Esophagus (tissue), 2 donors: ENCODE measurements around the gene ZFYVE28. TPM values are rescaled to one million over a fixed set of nuclear protein-coding genes. Genes with fewer than 3 reads are reported as not detected.

Experiments
- H3K27ac ChIP-seq, 2 donors: one replicate each; pipeline ENCODE4 v1.5.1; 2013; ENCODE audit warnings: low read depth in 2 of 2, mild to moderate bottlenecking in 2 of 2, inconsistent platforms in 1 of 2, low read length in 1 of 2, moderate library complexity in 1 of 2
- H3K27me3 ChIP-seq, 2 donors: one replicate each; pipeline ENCODE4 v1.6.1; 2013; ENCODE audit warnings: low read length in 2 of 2, control low read depth in 1 of 2, mild to moderate bottlenecking in 1 of 2; ENCODE audit not compliant: insufficient read depth in 2 of 2, control insufficient read depth in 1 of 2
- H3K36me3 ChIP-seq, 2 donors: one replicate each; pipeline ENCODE4 v1.6.1; 2013; ENCODE audit warnings: low read length in 1 of 2; ENCODE audit not compliant: control insufficient read depth in 2 of 2, insufficient read depth in 2 of 2
- H3K4me1 ChIP-seq, 2 donors: one replicate each; pipeline ENCODE4 v1.6.1; 2013; ENCODE audit warnings: low read length in 1 of 2; ENCODE audit not compliant: control insufficient read depth in 2 of 2, insufficient read depth in 2 of 2
- H3K4me3 ChIP-seq, 2 donors: one replicate each; pipeline ENCODE4 v1.5.1; 2013; ENCODE audit warnings: low read length in 2 of 2, mild to moderate bottlenecking in 2 of 2, low read depth in 1 of 2, moderate library complexity in 1 of 2
- H3K9me3 ChIP-seq, 2 donors: one replicate each; pipeline ENCODE4 v1.6.1; 2013; ENCODE audit warnings: mild to moderate bottlenecking in 2 of 2, low read depth in 1 of 2, low read length in 1 of 2, moderate library complexity in 1 of 2; ENCODE audit not compliant: control insufficient read depth in 2 of 2, insufficient read depth in 1 of 2
- WGBS, 2 donors: extraction: QIAGEN DNeasy Blood & Tissue Kit; methylation state at CpG; one replicate each; pipeline ENCODE4 v1.1.7; 2013; 5-methylcytosine and 5-hydroxymethylcytosine counted together
- polyA plus RNA-seq, 2 donors: library from polyadenylated mRNA; stranded (reverse); fragments of 200-250 nt; gene quantifications; one replicate each; pipeline ENCODE4 v1.2.3, GENCODE V29; 2013
- donor health status: healthy with polysubstance abuse.
- donor health status: Bipolar disorder and iron deficiency.

ZFYVE28 gene
- polyA plus RNA-seq, 2 donors, result 5.2 to 5.4 TPM

DNA sequence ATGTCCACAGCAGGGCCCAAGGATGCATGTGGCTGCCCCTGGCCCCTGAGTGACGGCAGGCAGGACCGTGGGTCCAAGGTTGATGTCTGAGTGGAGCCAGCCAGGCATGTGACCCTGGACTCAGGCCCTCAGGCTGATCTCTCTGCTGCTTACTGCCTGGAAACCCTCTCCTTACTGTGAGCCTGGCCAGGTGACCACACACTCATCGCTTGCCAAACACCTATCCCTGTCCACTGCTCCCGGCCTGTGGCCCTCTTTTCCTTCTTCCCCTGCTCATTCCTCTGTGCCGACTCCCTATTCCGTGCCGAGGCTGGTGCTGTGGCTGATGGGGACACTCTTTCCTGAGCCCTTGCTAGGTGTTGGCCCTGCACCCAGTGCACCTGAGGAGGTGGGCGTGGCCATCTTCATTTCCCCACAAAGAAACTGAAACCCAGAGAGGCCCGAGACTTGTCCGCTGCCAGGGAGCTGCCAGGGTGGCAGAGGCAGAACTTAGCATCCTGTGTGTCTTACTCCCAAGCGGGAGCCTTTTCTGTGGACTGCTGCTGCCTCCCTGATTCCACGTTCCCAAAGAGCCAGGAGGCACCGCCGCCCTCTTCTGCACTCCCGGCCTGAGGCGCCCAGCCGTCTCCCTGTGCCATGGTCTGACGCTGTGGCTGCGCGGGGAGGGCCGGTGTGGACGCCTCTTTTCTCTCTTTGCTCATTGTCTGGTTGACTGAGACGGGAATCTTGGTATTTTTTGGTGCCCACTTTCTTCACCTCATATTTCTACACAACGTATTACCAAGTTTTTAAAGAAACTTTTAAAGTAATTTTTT lies 39.2 kb upstream of the ZFYVE28 start:
- peaks cover 0 to 9% of the 10 kb centered on the region in 2 donors for H3K4me1 ChIP-seq
- H3K9me3 ChIP-seq, result no peaks in the 10 kb centered on the region
- H3K4me3 ChIP-seq, result no peak overlapping the region
- no peak overlapping the region for H3K27ac ChIP-seq
- H3K27me3 ChIP-seq, result no peaks in the 10 kb centered on the region
- 68 to 72% methylated on average over 24 of the region's 24 CpGs for WGBS, 2 donors
- H3K36me3 ChIP-seq, result no peaks in the 10 kb centered on the region

DNA sequence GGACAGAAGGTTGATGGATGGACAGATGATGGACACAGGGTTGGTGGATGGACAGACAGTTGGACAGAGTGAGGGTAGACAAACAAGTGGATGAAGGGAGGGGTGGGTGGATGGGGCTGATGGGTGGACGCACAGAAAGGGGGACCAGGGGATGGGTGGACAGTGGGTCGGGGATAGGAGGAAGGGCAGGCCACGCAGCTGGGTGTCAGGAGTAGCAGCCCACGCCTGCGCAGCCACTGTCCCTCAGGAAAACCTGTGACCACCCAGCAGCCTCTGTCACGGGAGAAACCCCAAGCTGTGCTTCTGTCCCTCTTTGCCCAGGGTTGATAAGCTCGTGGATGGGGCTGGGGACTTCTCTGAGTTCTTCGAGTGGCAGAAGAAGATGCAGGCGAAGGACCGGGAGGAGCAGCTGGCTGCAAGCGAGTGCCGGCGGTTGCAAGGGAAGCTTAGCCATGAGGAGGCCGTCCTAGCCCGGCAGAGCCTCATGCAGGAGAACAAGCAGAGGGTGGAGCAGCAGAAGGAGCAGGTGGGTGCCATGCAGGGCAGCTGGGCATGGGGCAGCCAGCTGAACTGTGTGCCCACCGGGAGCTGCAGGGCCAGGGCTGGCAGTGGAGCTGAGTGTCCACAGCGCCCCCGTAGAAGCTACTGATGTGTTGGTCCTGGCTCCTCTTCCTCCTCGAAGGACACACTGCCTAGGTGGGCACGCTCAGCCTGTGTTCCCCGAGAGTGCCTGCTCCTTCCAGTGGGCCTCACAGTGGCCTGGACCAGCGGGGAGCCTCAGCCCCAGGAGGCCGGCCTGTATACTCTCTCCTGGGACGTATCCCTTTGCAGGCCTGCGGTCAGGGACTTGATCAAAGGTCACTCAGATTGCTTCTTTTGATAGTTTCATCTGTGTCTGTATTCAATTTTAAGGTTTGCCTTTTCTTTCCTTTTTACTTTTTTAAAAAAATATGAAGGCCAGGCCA lies 33.7 kb upstream of the ZFYVE28 start:
- Histone ChIP-seq H3K36me3 (no peaks in the 10 kb centered on the region), H3K4me3 (no peak overlapping the region), H3K27me3 (no peaks in the 10 kb centered on the region), H3K9me3 (no peaks in the 10 kb centered on the region), H3K27ac (no peak overlapping the region), H3K4me1 (no peaks in the 10 kb centered on the region)
- WGBS, 2 donors, result 78 to 80% methylated on average over 24 to 25 of the region's 25 CpGs

DNA sequence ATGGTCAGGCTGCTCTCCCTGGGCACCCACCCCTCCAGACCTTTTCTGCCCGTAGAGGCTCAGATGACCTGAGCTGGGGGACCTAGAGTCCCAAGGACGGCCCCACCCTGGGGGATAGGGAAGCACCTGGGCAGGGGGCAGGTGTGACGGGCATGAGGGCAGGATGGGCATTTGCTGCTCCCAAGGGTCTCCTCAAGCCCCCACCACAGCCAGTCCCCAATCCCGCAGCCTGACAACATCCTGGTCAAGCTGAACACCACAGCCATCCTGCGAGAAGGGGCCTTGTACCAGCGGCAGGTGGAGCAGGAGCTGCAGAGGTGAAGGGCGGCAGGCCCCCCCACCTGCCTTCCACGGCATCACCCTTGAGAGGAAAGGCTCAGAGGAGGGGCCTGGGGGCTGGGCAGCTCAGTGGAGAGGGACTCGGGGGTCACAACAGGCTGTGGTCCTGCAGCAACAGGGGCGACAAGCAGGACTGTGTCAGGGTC lies 32.6 kb upstream of the ZFYVE28 start:
- Histone ChIP-seq H3K36me3 (no peaks in the 10 kb centered on the region), H3K4me3 (no peak overlapping the region), H3K4me1 (no peaks in the 10 kb centered on the region), H3K27me3 (no peaks in the 10 kb centered on the region), H3K27ac (no peak overlapping the region), H3K9me3 (no peaks in the 10 kb centered on the region)
- 82 to 87% methylated on average over 10 of the region's 10 CpGs for WGBS, 2 donors

DNA sequence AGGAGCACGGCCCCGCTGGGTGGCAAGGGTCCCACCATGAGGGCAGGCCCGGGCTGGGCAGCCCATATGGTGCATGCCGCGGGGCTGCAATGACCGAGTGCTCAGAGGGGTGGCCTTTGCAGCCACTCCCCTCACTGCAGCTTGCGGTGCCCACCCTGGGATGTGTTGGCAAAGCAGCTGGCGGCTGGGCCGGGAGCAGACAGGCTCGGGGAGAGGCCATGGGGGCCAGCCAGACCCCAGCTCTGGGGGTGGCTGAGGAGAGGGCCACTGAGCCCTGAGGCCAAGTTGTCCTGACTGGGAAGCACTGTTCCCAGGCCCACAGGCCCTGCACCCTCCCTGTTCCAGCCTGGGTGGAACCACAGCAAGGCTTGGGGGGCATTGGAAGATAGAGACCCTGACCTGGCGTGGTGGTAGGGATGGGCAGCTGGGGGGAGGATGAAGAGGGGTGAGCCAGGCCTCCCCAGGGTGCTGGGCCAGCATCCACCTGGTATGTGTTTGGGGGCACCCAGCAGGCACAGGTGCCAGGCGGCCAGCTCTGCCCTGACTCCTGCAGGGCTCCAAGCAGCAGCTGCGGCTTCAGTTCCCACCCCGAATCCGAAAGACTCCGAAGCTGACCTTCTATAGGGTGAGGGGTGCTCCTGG lies 32.1 kb upstream of the ZFYVE28 start:
- 79 to 85% methylated on average over 16 of the region's 16 CpGs for WGBS, 2 donors
- H3K4me3 ChIP-seq, result no peak overlapping the region
- H3K27ac ChIP-seq, result no peak overlapping the region
- no peaks in the 10 kb centered on the region for H3K27me3 ChIP-seq
- no peaks in the 10 kb centered on the region for H3K4me1 ChIP-seq
- no peaks in the 10 kb centered on the region for H3K9me3 ChIP-seq
- no peaks in the 10 kb centered on the region for H3K36me3 ChIP-seq

DNA sequence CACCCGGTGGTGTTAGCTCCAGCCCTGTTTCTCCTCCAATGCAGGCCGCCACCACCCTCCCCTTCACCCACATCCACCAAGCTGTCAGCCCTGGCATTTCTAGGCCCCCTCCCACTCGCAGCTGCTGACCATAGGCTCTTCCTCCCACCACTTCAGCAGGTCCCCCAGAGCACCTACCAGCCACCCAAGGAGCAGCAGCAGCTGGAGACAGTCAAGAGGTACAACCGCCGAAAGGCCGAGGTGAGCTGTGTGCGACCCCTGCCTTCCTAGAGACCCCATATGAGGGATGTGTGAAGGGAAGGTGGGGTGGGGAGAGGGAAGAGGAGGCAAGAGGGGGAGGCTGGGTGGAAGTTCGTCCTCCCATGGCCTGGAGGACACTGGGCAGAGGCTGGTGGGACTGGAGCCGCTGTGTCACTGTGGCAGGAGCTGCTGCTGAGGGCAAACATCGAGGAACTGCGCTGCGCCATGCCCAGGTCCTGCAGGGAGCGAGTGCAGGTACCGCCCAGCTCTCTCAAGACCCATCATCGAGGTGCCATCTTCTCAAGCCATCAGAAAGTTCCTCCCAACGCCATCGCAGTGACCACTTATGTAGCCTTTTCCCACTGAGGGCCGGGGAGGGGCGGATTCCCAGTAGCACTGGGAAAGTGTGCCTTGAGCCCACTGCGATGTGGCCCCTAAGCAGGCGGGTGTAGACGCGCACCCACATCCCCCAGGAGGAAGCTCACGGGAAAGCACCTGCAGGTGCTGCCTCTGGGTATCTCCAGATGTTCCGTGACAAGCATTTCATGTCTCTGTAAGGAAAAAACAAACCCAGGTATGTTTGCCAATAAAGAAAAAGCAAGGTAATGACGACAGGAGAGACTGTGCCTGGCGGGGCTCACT lies 31.3 kb upstream of the ZFYVE28 start:
- no peak overlapping the region for H3K4me3 ChIP-seq
- H3K27ac ChIP-seq, result no peak overlapping the region
- no peaks in the 10 kb centered on the region for H3K36me3 ChIP-seq
- H3K4me1 ChIP-seq, result no peaks in the 10 kb centered on the region
- WGBS, 2 donors, result 86% methylated on average over 27 of the region's 27 CpGs
- H3K27me3 ChIP-seq, result no peaks in the 10 kb centered on the region
- no peaks in the 10 kb centered on the region for H3K9me3 ChIP-seq

DNA sequence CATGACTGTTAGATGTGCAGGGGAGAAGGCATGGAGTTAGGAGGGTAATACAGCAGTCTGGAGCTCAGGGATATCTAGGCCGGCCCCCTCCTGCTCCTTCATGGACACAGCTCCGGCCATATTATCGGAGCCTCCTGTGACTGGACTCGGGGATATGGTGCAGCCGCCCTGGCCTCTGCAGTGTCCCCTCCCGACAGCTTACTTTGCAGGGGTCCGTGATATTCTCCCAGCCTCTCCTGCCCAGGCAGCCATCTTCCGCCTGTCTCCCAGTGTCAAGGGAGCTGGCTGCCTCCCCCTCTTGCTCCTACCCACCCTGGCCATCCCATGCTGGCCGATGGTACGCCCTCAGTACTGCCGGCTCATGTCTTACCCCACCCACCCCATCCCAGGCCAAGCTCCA lies 30.6 kb upstream of the ZFYVE28 start:
- WGBS, 2 donors, result 86 to 94% methylated on average over 11 of the region's 11 CpGs
- no peaks in the 10 kb centered on the region for H3K9me3 ChIP-seq
- H3K36me3 ChIP-seq, result no peaks in the 10 kb centered on the region
- no peak overlapping the region for H3K27ac ChIP-seq
- H3K4me1 ChIP-seq, result no peaks in the 10 kb centered on the region
- no peaks in the 10 kb centered on the region for H3K27me3 ChIP-seq
- H3K4me3 ChIP-seq, result no peak overlapping the region

DNA sequence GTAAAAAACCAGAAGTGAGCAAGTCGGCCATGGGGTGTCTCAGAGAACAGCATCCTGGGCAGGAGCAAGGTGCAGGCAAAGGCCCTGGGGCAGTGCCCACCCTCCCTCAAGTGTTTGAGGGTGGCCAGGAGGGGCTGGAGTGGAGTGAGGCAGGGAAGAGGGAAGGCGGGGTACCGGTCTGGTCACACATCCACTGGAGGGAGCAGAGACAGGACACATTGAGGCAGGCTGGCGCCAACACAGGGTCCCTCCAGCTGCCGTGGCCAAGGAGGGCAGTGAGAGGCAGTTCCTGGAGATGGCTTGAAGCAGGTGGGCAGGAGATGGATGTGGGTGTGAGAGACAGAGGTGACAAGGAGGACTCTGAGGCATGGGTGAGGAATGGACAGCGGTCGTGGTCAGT lies 30.1 kb upstream of the ZFYVE28 start:
- no peak overlapping the region for H3K27ac ChIP-seq
- no peaks in the 10 kb centered on the region for H3K36me3 ChIP-seq
- WGBS, 2 donors, result 87 to 90% methylated on average over 7 of the region's 7 CpGs
- H3K4me1 ChIP-seq, result no peaks in the 10 kb centered on the region
- no peaks in the 10 kb centered on the region for H3K9me3 ChIP-seq
- no peaks in the 10 kb centered on the region for H3K27me3 ChIP-seq
- H3K4me3 ChIP-seq, result no peak overlapping the region

DNA sequence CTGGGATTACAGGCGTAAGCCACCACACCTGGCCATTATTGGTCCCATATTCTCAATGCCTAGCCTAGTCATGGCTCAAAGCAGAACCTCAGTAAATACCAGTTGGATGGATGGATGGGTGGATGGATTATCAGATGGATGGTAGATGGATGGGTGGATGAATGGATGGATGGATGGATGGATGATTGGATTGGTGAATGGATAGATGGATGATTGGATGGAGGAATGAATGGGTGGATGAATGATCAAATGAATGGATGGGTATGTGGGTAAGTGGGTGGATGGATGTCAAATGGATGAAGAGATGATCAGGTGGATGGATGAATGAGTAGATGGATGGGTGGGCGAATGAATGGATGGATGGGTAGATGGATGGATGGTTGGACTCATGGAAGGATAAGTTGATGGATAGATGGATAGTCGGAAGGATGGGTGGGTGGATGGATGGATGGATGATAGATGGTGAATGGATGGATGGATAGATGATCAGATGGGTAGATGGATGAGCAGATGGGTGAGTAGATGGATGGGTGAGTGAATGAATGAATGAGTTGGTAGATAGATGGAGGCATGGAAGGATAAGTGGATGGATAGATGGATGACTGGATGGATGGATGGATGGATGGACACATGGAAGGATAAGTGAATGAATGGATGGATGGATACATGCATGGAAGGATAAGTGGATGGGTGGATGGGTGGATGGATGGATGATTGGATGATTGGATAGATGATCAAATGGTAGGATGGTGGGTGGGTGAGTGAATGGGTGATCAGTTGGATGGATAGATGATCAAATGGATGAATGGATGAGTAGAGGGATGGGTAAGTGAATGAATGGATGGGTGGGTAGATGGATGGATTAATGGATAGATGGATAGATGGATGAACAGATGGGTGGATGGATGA lies 28.5 kb upstream of the ZFYVE28 start:
- Histone ChIP-seq H3K4me1 (no peaks in the 10 kb centered on the region), H3K27me3 (no peaks in the 10 kb centered on the region)

More for the DNA sequence above, 28.5 kb upstream of the ZFYVE28 start:
- Histone ChIP-seq H3K36me3 (no peaks in the 10 kb centered on the region), H3K9me3 (no peaks in the 10 kb centered on the region), H3K27ac (no peak overlapping the region), H3K4me3 (no peak overlapping the region)
- 89 to 94% methylated on average over 3 of the region's 3 CpGs for WGBS, 2 donors
